Right atrium auricular region (tissue), 2 donors: Measurements from ENCODE around the gene ASPA. TPM values are rescaled to one million over a fixed set of nuclear protein-coding genes. Genes with fewer than 3 reads are reported as not detected.

ENCODE experiments used
- DNase-seq: peaks from one replicate; pipeline ENCODE4 v3.0.0-alpha.2; 2019; ENCODE audit warnings: low spot score
- H3K27ac ChIP-seq, 2 donors: fragments of 200-600 bp; sonication (generic); 1 replicate in 1 of 2; 2 replicates in 1 of 2; pipeline ENCODE4 v1.5.1; 2016 to 2019
- H3K27me3 ChIP-seq, 2 donors: fragments of 200-600 bp; sonication (generic); one replicate each; pipeline versions ENCODE4 v1.5.1 to v1.6.0; 2017 to 2019
- H3K36me3 ChIP-seq: fragments of 200-600 bp; sonication (generic); one replicate; pipeline ENCODE4 v1.5.1; 2016
- H3K4me1 ChIP-seq, 2 donors: fragments of 200-600 bp; sonication (generic); one replicate each; pipeline versions ENCODE4 v1.5.1 to v1.6.0; 2017 to 2019
- H3K4me3 ChIP-seq, 2 donors: fragments of 200-600 bp; sonication (generic); 1 replicate in 1 of 2; 2 replicates in 1 of 2; pipeline ENCODE4 v1.5.1; 2017 to 2019; ENCODE audit warnings: mild to moderate bottlenecking in 1 of 2, moderate library complexity in 1 of 2
- H3K9me3 ChIP-seq, 2 donors: fragments of 200-600 bp; sonication (generic); one replicate each; pipeline ENCODE4 v1.5.1; 2019
- CTCF ChIP-seq, 2 donors: fragments of 200-600 bp; sonication (generic); IDR thresholded peaks; one replicate each; pipeline ENCODE4 v1.5.1; 2019; ENCODE audit warnings: antibody characterized with exemption in 2 of 2
- total RNA-seq, 2 donors: library from RNA; depleted of rRNA; stranded (reverse); fragments of >200 nt; gene quantifications; one replicate each; pipeline ENCODE4 v1.1.0, GENCODE V29; 2016

The ASPA gene
- total RNA-seq, 2 donors from 2014 or later: 0.33 to 1.0 TPM

- no peak for DNase-seq
- TF ChIP-seq CTCF (IDR thresholded peaks at IDR 0.05): no peak
- Histone ChIP-seq H3K4me3 (no peak overlapping the region), H3K27me3 (no peaks in the 10 kb centered on the region), H3K36me3 (no peaks in the 10 kb centered on the region), H3K9me3 (no peaks in the 10 kb centered on the region), H3K4me1 (no peaks in the 10 kb centered on the region), H3K27ac (no peak overlapping the region)
These were observed 71.8 kb downstream of the ASPA start for GRCh38 chr17:3547628-3548027.

DNA sequence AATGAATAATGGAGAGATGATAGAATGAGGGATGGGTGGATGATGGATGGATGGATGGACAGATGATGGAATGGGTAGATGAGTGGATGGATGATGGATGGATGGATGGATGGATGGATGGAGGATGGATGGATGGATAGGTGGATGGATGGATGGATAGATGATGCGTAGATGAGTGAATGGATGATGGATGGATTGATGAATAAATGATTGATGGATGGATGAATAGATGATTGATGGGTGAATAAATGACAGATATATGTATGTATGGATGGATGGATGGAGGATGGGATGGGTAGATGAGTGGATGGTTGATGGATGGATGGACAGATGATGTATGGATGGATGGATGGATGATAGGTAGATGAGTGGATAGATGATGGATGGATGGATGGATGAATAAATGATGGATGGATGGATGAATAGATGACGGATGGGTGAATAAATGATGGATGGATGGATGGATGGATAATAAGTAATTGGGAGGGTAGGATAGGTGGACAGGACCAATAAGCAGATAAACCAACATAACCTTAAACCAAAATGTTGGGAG is 73.9 kb downstream of the ASPA start:
- no peak for TF ChIP-seq CTCF (IDR thresholded peaks at IDR 0.05)
- H3K27me3 ChIP-seq: no peaks in the 10 kb centered on the region
- no peak for DNase-seq
- no peaks in the 10 kb centered on the region for H3K36me3 ChIP-seq
- no peak overlapping the region for H3K4me3 ChIP-seq
- no peak overlapping the region for H3K27ac ChIP-seq
- H3K9me3 ChIP-seq: no peaks in the 10 kb centered on the region
- H3K4me1 ChIP-seq: no peaks in the 10 kb centered on the region

GRCh38 chr17:3551189-3551588 is 75.4 kb downstream of the ASPA start:
- no peak for DNase-seq
- H3K4me1 ChIP-seq: no peaks in the 10 kb centered on the region
- no peak for TF ChIP-seq CTCF (IDR thresholded peaks at IDR 0.05)
- H3K36me3 ChIP-seq: no peaks in the 10 kb centered on the region
- no peak overlapping the region for H3K27ac ChIP-seq
- H3K4me3 ChIP-seq: no peak overlapping the region
- no peaks in the 10 kb centered on the region for H3K9me3 ChIP-seq
- no peaks in the 10 kb centered on the region for H3K27me3 ChIP-seq

DNA sequence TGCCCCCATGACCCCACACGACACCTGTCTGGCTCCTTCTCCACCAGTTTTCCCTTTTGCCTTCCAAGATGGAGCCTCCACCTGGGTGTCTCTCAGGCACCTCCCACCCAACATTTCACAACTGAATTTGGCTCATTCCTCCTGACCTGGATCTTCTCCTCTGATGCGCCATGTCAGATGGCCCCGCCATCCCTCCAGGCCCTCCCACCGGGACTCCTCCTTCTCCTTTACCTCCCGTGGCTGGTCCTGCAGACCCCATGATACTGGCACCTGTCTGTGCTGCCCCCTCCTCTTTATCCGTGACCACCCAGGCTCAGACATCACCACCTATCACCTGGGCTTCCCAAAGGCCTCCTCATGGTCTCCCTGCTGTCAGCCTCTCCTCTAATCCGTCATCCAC is 77.1 kb downstream of the ASPA start:
- no peak for DNase-seq
- Histone ChIP-seq H3K9me3 (no peaks in the 10 kb centered on the region), H3K36me3 (no peaks in the 10 kb centered on the region), H3K4me3 (no peak overlapping the region), H3K27me3 (no peaks in the 10 kb centered on the region), H3K4me1 (no peaks in the 10 kb centered on the region), H3K27ac (no peak overlapping the region)
- TF ChIP-seq CTCF (IDR thresholded peaks at IDR 0.05): no peak

Other genes with a start within 250 kb of the ASPA start
- not detected for gene OR3A1, start 177.6 kb upstream of the ASPA start, total RNA-seq
- under 1 TPM in 1 of 2 donors, not detected in 1; 0.51 TPM for gene OR3A2, start 89.7 kb upstream of the ASPA start, total RNA-seq
- gene OR1E1, start 77.6 kb upstream of the ASPA start, total RNA-seq: not detected
- not detected for gene OR3A3, start 64.6 kb upstream of the ASPA start, total RNA-seq
- not detected for gene OR1E2, start 42.2 kb upstream of the ASPA start, total RNA-seq
- 1 to 10 TPM in 1 of 2 donors, under 1 TPM in 1; 0.82 to 1.8 TPM for gene SPATA22, start 4.2 kb upstream of the ASPA start, total RNA-seq
- gene TRPV3, start 81.8 kb downstream of the ASPA start, total RNA-seq: 1 to 10 TPM in 1 of 2 donors, under 1 TPM in 1; 0.51 to 2.8 TPM
- gene TRPV1, start 133.4 kb downstream of the ASPA start, total RNA-seq: 1 to 10 TPM; 1.8 to 3.2 TPM
- 1 to 10 TPM; 3.3 to 4.2 TPM for gene SHPK, start 160.3 kb downstream of the ASPA start, total RNA-seq
- gene CTNS, start 160.8 kb downstream of the ASPA start, total RNA-seq: 10 to 100 TPM; 17.6 to 19.1 TPM
- gene TAX1BP3, start 192.6 kb downstream of the ASPA start, total RNA-seq: 100 to 1,000 TPM; 212 to 227 TPM
- 10 to 100 TPM; 19.1 to 22.2 TPM for gene EMC6, start 192.8 kb downstream of the ASPA start, total RNA-seq
- 1 to 10 TPM; 5.4 to 8.1 TPM for gene P2RX5, start 220.2 kb downstream of the ASPA start, total RNA-seq
- gene HASPIN, start 247.9 kb downstream of the ASPA start, total RNA-seq: not detected